Measurements from ENCODE around the gene PARD3B.

DNA sequence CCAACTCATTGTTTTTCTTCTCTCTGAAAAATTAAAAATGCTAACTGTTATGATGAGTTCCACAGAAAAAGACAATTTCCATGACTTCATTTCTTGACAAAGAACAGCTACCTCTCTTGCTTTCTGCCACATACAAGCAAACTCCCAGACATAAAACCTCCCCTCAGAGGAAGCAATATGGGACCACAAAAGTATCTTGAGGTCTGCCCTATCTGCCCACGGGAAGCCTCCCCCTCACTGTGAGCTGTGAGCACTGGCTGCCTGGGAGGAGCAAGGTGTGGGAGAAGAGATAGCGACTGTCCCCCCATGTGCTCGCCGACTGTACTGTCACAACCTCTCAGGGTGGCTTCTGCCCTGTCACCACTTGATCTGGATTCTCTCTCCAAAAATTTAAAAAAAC, 1067.4 kb downstream of the PARD3B start:
- TF ChIP-seq, protein P1, sequence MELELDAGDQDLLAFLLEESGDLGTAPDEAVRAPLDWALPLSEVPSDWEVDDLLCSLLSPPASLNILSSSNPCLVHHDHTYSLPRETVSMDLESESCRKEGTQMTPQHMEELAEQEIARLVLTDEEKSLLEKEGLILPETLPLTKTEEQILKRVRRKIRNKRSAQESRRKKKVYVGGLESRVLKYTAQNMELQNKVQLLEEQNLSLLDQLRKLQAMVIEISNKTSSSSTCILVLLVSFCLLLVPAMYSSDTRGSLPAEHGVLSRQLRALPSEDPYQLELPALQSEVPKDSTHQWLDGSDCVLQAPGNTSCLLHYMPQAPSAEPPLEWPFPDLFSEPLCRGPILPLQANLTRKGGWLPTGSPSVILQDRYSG (CRISPR knock-in tag; IDR thresholded peaks at IDR 0.05): no peak
- TF ChIP-seq, protein P2, sequence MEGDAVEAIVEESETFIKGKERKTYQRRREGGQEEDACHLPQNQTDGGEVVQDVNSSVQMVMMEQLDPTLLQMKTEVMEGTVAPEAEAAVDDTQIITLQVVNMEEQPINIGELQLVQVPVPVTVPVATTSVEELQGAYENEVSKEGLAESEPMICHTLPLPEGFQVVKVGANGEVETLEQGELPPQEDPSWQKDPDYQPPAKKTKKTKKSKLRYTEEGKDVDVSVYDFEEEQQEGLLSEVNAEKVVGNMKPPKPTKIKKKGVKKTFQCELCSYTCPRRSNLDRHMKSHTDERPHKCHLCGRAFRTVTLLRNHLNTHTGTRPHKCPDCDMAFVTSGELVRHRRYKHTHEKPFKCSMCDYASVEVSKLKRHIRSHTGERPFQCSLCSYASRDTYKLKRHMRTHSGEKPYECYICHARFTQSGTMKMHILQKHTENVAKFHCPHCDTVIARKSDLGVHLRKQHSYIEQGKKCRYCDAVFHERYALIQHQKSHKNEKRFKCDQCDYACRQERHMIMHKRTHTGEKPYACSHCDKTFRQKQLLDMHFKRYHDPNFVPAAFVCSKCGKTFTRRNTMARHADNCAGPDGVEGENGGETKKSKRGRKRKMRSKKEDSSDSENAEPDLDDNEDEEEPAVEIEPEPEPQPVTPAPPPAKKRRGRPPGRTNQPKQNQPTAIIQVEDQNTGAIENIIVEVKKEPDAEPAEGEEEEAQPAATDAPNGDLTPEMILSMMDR (CRISPR knock-in tag; IDR thresholded peaks at IDR 0.05): no peak
- no peak for TF ChIP-seq MAFK (conservative IDR thresholded peaks at IDR 0.05 in 1 of 2, IDR thresholded peaks at IDR 0.05 in 1 of 2; ENCODE audit: low read length in 2 of 2)
- no peak for TF ChIP-seq FOXK1 (CRISPR knock-in tag; IDR thresholded peaks at IDR 0.05; ENCODE audit: borderline replicate concordance, low read depth)
- no peak for TF ChIP-seq IRF2 (CRISPR knock-in tag; IDR thresholded peaks at IDR 0.05)
- TF ChIP-seq ZFP82 (CRISPR knock-in tag; IDR thresholded peaks at IDR 0.05; ENCODE audit: borderline replicate concordance): no peak
- no peak for TF ChIP-seq GTF2F1 (IDR thresholded peaks at IDR 0.05; ENCODE audit: low read length)

Data from HepG2 (cell line).